ENCODE results near the gene PTPRG. TPM values are rescaled to one million over a fixed set of nuclear protein-coding genes. Genes with fewer than 3 reads are reported as not detected.

The PTPRG gene
- total and polyA plus RNA-seq, 2 donors: 3.9 to 4.1 TPM

DNA sequence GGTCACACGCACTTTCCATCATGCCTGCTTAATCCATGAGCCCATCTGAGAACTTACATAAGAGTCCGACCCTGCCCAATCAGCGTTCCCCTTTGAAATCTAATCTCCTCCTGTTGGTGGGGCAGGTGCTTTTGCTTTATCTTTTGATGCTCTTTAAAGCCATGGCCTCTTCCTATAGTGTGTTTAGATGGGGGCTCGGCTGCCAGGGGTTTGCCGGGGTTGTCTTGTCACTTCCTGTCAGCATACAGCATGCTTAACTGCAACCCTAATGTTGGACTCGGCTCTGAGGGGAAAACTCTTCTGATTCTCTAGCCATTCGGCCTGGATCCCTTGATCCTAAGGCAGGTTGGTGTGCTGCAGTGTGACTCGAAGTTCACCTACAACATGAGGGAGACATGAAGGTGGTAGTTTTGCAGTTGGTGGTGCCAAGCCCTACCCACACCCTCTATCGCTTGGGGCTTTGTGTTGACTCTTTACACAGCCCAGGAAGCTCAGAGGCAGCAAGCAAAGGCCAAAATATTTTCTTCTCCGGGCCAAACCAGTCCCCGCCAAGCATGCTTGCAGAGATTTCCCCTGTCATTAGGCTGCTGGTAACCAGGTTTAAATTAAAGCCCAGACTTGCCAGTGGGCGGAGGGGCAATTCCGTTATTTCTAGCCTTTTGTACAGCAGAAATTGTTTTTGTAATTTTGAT, 593.2 kb downstream of the PTPRG start:
- H3K9me3 ChIP-seq (ENCODE audit: control insufficient read depth in 2 of 2, insufficient read depth in 1 of 2, low read length in 1 of 2): no peaks in the 10 kb centered on the region
- 91% methylated on average over 13 of the region's 13 CpGs for WGBS

DNA sequence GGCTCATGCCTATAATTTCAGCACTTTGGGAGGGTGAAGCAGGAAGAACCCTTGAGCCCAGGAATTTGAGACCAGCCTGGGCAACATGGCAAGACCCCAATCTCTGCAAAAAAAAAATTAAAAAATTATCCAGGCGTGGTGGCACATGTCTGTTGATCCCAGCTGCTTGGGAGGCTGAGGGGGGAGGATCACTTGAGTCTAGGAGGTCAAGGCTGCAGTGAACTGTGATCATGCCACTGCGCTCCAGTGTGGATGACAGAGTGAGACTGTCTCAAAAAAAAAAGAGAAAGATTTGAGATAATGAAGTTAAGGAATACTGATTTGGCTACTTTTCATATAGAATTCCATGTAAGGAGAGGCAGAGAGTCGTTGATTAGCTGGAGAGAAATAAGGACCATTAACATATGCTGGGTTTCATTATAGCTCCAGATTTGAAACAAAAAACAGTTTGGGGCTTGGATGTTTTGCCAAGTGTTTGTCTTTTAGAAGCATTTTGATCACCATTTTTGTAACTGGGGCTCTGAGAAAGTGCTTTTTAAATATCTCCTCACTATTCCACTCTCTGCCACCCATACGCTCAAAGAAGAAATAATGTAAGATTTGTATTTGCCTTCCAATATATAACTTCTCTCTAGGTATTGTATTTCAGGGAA, 597.8 kb downstream of the PTPRG start:
- whole genome bisulfite sequencing: 93% methylated on average over 4 of the region's 4 CpGs
- no peak for DNase-seq (ENCODE audit: low read depth in 6 of 9, low spot score in 9 of 9)
- Histone ChIP-seq H3K4me3 (ENCODE audit: low read length in 2 of 2) (no peak overlapping the region), H3K27me3 (ENCODE audit: control insufficient read depth in 2 of 2, insufficient read depth in 1 of 2, low read length in 1 of 2) (no peaks in the 10 kb centered on the region), H3K36me3 (ENCODE audit: control insufficient read depth in 2 of 2, insufficient read depth in 2 of 2, low read length in 1 of 2) (no peaks in the 10 kb centered on the region), H3K27ac (ENCODE audit: low read depth in 1 of 2, low read length in 1 of 2) (no peak overlapping the region), H3K4me1 (ENCODE audit: control insufficient read depth in 2 of 2, insufficient read depth in 2 of 2, low read length in 2 of 2) (no peaks in the 10 kb centered on the region), H3K9me3 (ENCODE audit: control insufficient read depth in 2 of 2, insufficient read depth in 1 of 2, low read length in 1 of 2) (no peaks in the 10 kb centered on the region)

More for the DNA sequence above, 593.2 kb downstream of the PTPRG start:
- H3K4me3 ChIP-seq (ENCODE audit: low read length in 2 of 2): no peak overlapping the region
- no peaks in the 10 kb centered on the region for H3K4me1 ChIP-seq (ENCODE audit: control insufficient read depth in 2 of 2, insufficient read depth in 2 of 2, low read length in 2 of 2)
- H3K27ac ChIP-seq (ENCODE audit: low read depth in 1 of 2, low read length in 1 of 2): no peak overlapping the region
- no peaks in the 10 kb centered on the region for H3K36me3 ChIP-seq (ENCODE audit: control insufficient read depth in 2 of 2, insufficient read depth in 2 of 2, low read length in 1 of 2)
- no peak for DNase-seq (ENCODE audit: low read depth in 6 of 9, low spot score in 9 of 9)
- H3K27me3 ChIP-seq (ENCODE audit: control insufficient read depth in 2 of 2, insufficient read depth in 1 of 2, low read length in 1 of 2): no peaks in the 10 kb centered on the region

DNA sequence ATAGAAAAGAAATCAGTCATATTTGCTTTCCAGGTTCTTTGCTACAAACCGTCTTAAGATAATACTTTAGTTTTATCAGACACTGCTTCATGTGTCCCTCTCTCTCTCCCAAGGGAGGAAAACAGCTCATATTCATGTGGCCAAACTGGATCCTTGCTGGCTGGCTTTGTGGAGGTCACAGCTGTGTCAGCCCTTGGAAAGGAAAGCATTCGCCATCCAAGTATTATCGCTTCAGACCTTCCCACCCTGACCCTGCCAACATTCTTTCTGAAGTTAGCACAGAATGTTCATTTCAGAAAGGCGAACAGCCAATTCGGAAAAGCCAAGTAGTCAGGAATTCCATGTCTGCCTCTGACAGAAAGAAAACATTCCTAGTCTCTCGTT, 598.3 kb downstream of the PTPRG start:
- no peak overlapping the region for H3K27ac ChIP-seq (ENCODE audit: low read depth in 1 of 2, low read length in 1 of 2)
- H3K9me3 ChIP-seq (ENCODE audit: control insufficient read depth in 2 of 2, insufficient read depth in 1 of 2, low read length in 1 of 2): no peaks in the 10 kb centered on the region
- WGBS: 93% methylated on average over 6 of the region's 6 CpGs
- DNase-seq (ENCODE audit: low read depth in 6 of 9, low spot score in 9 of 9): no peak
- no peaks in the 10 kb centered on the region for H3K27me3 ChIP-seq (ENCODE audit: control insufficient read depth in 2 of 2, insufficient read depth in 1 of 2, low read length in 1 of 2)
- H3K4me1 ChIP-seq (ENCODE audit: control insufficient read depth in 2 of 2, insufficient read depth in 2 of 2, low read length in 2 of 2): no peaks in the 10 kb centered on the region
- no peak overlapping the region for H3K4me3 ChIP-seq (ENCODE audit: low read length in 2 of 2)
- no peaks in the 10 kb centered on the region for H3K36me3 ChIP-seq (ENCODE audit: control insufficient read depth in 2 of 2, insufficient read depth in 2 of 2, low read length in 1 of 2)

DNA sequence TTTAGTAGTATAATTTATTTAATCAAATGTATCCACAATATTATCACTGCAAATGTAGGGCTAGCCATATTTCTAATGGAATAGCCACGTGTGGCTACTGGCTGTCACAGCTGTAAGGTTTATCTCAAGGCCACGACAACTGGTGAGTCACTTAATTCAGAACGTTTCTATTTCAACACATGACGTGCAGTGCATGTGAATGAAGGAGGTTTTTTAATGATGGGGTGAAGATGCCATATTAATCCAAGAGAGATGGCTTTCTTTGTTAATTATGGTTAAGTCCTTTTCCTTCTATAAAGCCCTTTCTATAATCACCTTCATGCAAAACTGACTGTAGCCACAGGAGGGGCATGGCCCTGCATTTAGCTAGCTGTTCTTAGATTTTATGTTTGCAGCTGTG, 600.0 kb downstream of the PTPRG start:
- 93% methylated on average over 4 of the region's 4 CpGs for WGBS
- H3K27me3 ChIP-seq (ENCODE audit: control insufficient read depth in 2 of 2, insufficient read depth in 1 of 2, low read length in 1 of 2): no peaks in the 10 kb centered on the region
- no peak for DNase-seq (ENCODE audit: low read depth in 6 of 9, low spot score in 9 of 9)
- no peaks in the 10 kb centered on the region for H3K36me3 ChIP-seq (ENCODE audit: control insufficient read depth in 2 of 2, insufficient read depth in 2 of 2, low read length in 1 of 2)
- H3K9me3 ChIP-seq (ENCODE audit: control insufficient read depth in 2 of 2, insufficient read depth in 1 of 2, low read length in 1 of 2): no peaks in the 10 kb centered on the region
- no peak overlapping the region for H3K27ac ChIP-seq (ENCODE audit: low read depth in 1 of 2, low read length in 1 of 2)
- no peak overlapping the region for H3K4me3 ChIP-seq (ENCODE audit: low read length in 2 of 2)
- H3K4me1 ChIP-seq (ENCODE audit: control insufficient read depth in 2 of 2, insufficient read depth in 2 of 2, low read length in 2 of 2): no peaks in the 10 kb centered on the region

DNA sequence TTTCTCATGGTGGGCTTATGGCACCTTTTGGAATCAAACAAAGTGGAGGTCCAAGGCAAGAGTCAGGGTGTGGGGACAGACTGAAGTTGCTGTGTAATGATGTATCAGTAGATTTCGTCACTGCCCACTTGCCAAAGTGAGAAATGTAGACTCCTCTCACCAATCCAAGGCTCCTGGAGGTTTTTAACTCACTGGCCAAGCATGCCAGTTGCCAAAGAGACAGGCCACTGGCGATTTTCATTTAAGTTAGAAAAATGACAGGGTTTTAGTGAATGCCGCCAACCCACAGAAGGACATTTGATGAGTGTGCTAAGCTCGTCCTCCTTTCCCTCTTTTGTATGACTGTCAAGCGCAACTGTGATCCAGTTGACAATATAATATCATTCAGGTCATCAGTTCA, 602.8 kb downstream of the PTPRG start:
- no peaks in the 10 kb centered on the region for H3K36me3 ChIP-seq (ENCODE audit: control insufficient read depth in 2 of 2, insufficient read depth in 2 of 2, low read length in 1 of 2)
- no peaks in the 10 kb centered on the region for H3K4me1 ChIP-seq (ENCODE audit: control insufficient read depth in 2 of 2, insufficient read depth in 2 of 2, low read length in 2 of 2)
- 95% methylated on average over 5 of the region's 5 CpGs for WGBS
- no peak overlapping the region for H3K4me3 ChIP-seq (ENCODE audit: low read length in 2 of 2)
- DNase-seq (ENCODE audit: low read depth in 6 of 9, low spot score in 9 of 9): no peak
- H3K27ac ChIP-seq (ENCODE audit: low read depth in 1 of 2, low read length in 1 of 2): no peak overlapping the region
- H3K9me3 ChIP-seq (ENCODE audit: control insufficient read depth in 2 of 2, insufficient read depth in 1 of 2, low read length in 1 of 2): no peaks in the 10 kb centered on the region
- no peaks in the 10 kb centered on the region for H3K27me3 ChIP-seq (ENCODE audit: control insufficient read depth in 2 of 2, insufficient read depth in 1 of 2, low read length in 1 of 2)

DNA sequence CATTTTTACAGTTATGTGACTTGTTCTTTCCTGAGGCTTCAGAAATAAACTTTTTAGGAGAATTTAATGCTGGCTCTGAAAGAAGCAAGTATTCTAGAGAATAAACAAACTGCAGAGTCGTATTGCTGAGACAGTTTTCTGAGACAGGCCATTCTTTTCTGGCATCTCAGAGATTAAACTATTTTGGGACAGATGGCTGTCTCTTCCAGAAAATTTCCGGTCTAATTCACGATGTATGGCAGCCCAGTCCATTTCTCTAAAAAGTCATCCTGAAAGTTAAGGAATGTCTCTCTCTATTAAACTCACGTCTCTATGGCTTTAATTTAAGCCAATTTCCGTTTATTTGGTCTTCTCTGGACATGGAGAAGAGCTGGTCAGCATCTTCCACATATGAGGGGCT, 603.4 kb downstream of the PTPRG start:
- no peaks in the 10 kb centered on the region for H3K27me3 ChIP-seq (ENCODE audit: control insufficient read depth in 2 of 2, insufficient read depth in 1 of 2, low read length in 1 of 2)
- 92% methylated on average over 5 of the region's 5 CpGs for WGBS
- H3K4me3 ChIP-seq (ENCODE audit: low read length in 2 of 2): no peak overlapping the region
- no peak overlapping the region for H3K27ac ChIP-seq (ENCODE audit: low read depth in 1 of 2, low read length in 1 of 2)
- H3K4me1 ChIP-seq (ENCODE audit: control insufficient read depth in 2 of 2, insufficient read depth in 2 of 2, low read length in 2 of 2): no peaks in the 10 kb centered on the region
- DNase-seq (ENCODE audit: low read depth in 6 of 9, low spot score in 9 of 9): no peak
- H3K36me3 ChIP-seq (ENCODE audit: control insufficient read depth in 2 of 2, insufficient read depth in 2 of 2, low read length in 1 of 2): no peaks in the 10 kb centered on the region
- H3K9me3 ChIP-seq (ENCODE audit: control insufficient read depth in 2 of 2, insufficient read depth in 1 of 2, low read length in 1 of 2): no peaks in the 10 kb centered on the region

DNA sequence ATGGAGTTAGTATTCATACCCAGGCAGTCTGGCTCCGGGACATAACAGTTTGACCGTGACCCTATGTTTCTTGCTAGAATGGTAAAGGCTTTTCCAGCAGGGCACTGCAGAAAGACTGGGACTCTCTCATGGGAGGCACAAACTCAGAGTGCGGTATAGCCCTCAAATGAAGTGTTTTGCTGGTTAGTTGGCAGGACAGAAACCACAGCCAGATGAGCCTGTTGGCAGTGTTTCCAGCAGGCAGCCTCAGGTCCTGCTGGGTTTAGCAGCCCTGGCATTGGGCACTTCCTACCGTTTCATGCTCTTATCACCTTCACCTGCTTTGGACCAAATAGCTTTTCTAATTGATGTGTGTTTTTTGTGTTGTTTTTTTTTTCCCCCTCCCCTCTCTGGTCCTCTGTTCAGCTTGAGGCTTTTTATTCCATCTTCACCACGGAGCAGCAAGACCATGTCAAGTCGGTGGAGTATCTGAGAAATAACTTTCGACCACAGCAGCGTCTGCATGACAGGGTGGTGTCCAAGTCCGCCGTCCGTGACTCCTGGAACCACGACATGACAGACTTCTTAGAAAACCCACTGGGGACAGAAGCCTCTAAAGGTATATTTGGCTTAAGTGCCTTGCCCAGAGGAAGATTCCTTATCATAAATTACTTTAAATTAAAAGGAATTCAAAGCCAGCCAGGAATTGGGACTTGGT, 606.3 kb downstream of the PTPRG start:
- Histone ChIP-seq H3K27me3 (ENCODE audit: control insufficient read depth in 2 of 2, insufficient read depth in 1 of 2, low read length in 1 of 2) (no peaks in the 10 kb centered on the region), H3K36me3 (ENCODE audit: control insufficient read depth in 2 of 2, insufficient read depth in 2 of 2, low read length in 1 of 2) (no peaks in the 10 kb centered on the region), H3K9me3 (ENCODE audit: control insufficient read depth in 2 of 2, insufficient read depth in 1 of 2, low read length in 1 of 2) (no peaks in the 10 kb centered on the region), H3K27ac (ENCODE audit: low read depth in 1 of 2, low read length in 1 of 2) (no peak overlapping the region), H3K4me3 (ENCODE audit: low read length in 2 of 2) (no peak overlapping the region), H3K4me1 (ENCODE audit: control insufficient read depth in 2 of 2, insufficient read depth in 2 of 2, low read length in 2 of 2) (no peaks in the 10 kb centered on the region)
- DNase-seq (ENCODE audit: low read depth in 6 of 9, low spot score in 9 of 9): no peak
- WGBS: 93% methylated on average over 12 of the region's 12 CpGs

DNA sequence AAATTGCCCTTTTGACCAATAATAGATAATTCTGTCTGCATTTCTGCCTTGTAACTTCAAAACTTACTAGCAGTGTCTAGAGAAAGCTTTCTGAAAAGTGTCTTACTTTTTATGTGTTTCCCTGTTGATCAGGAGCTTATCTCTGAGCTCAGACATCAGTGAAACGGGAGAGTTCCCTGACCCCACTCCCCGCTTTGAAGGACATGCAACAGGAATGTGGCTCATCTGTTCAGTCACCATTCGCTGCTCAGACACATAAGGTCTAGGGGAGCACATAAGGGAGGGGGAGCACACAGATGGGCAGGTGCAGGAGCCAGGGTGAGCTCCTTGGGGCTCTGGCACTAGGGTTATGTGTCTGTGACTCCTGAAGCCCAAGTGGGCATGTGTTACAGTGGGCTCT, 607.0 kb downstream of the PTPRG start:
- Histone ChIP-seq H3K9me3 (ENCODE audit: control insufficient read depth in 2 of 2, insufficient read depth in 1 of 2, low read length in 1 of 2) (no peaks in the 10 kb centered on the region), H3K27ac (ENCODE audit: low read depth in 1 of 2, low read length in 1 of 2) (no peak overlapping the region), H3K4me1 (ENCODE audit: control insufficient read depth in 2 of 2, insufficient read depth in 2 of 2, low read length in 2 of 2) (no peaks in the 10 kb centered on the region), H3K27me3 (ENCODE audit: control insufficient read depth in 2 of 2, insufficient read depth in 1 of 2, low read length in 1 of 2) (no peaks in the 10 kb centered on the region), H3K36me3 (ENCODE audit: control insufficient read depth in 2 of 2, insufficient read depth in 2 of 2, low read length in 1 of 2) (no peaks in the 10 kb centered on the region), H3K4me3 (ENCODE audit: low read length in 2 of 2) (no peak overlapping the region)
- DNase-seq (ENCODE audit: low read depth in 6 of 9, low spot score in 9 of 9): no peak
- WGBS: 92% methylated on average over 3 of the region's 3 CpGs

DNA sequence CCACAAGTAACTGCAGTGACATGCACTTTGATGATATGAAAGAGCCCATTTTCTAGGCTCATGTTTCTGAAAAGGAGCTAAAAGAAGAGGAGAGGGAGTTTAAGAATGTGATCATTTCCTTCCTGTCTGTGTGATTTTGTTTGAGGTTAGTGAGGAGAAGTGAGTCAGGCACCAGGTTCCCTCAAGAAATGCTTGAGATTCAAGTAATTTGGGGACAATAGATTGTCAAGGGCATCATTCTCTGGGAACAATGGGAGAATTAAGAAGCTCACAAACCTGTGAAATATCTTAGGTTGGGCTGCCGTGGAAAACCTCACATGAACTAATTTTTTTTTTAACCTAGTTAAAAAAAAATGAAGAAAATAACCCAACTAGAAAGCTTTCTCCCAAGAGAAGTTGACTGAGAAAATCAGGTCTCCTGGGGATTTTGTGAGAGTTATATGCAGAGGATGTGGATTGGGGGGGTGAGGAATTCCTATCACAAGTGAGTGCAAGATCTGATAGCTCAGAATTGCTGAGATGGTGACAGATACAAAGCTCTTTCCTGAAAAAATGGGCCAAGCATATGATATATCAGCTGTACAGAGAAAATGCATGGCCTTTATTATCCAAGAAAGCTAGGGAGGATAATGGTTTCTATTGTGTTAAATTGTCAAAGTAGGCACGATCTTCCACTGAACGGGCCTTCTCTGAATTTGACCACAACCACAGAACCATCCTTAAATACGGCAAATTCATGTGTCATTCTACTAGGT, 608.7 kb downstream of the PTPRG start:
- Histone ChIP-seq H3K36me3 (ENCODE audit: control insufficient read depth in 2 of 2, insufficient read depth in 2 of 2, low read length in 1 of 2) (no peaks in the 10 kb centered on the region), H3K4me3 (ENCODE audit: low read length in 2 of 2) (no peak overlapping the region), H3K27ac (ENCODE audit: low read depth in 1 of 2, low read length in 1 of 2) (no peak overlapping the region), H3K4me1 (ENCODE audit: control insufficient read depth in 2 of 2, insufficient read depth in 2 of 2, low read length in 2 of 2) (no peaks in the 10 kb centered on the region), H3K27me3 (ENCODE audit: control insufficient read depth in 2 of 2, insufficient read depth in 1 of 2, low read length in 1 of 2) (no peaks in the 10 kb centered on the region), H3K9me3 (ENCODE audit: control insufficient read depth in 2 of 2, insufficient read depth in 1 of 2, low read length in 1 of 2) (no peaks in the 10 kb centered on the region)
- no peak for DNase-seq (ENCODE audit: low read depth in 6 of 9, low spot score in 9 of 9)
- WGBS: 68% methylated on average over 4 of the region's 4 CpGs
